GM23248 (cell line): Measurements from ENCODE around the gene RBM48. TPM values are rescaled to one million over a fixed set of nuclear protein-coding genes. Genes with fewer than 3 reads are reported as not detected.

Experiments
- DNase-seq: peaks from one replicate; pipeline ENCODE4 v3.0.0-alpha.2; 2015
- H2AFZ ChIP-seq: fragments of 200-600 bp; sonication (generic); 2 replicates; pipeline ENCODE4 v1.6.1; 2016; ENCODE audit warnings: antibody characterized with exemption
- H3F3A ChIP-seq: fragments of 200-600 bp; sonication (generic); 2 replicates; pipeline ENCODE4 v1.6.1; 2016; ENCODE audit warnings: mild to moderate bottlenecking, antibody characterized with exemption, mixed run types; ENCODE audit not compliant: insufficient read depth
- H3K27ac ChIP-seq: fragments of 200-600 bp; sonication (generic); 2 replicates; pipeline ENCODE4 v1.5.1; 2016; ENCODE audit warnings: mild to moderate bottlenecking
- H3K27me3 ChIP-seq: fragments of 200-600 bp; sonication (generic); replicated peaks from 2 replicates; pipeline ENCODE4 v1.6.1; 2016; ENCODE audit warnings: mild to moderate bottlenecking; ENCODE audit not compliant: insufficient read depth
- H3K36me3 ChIP-seq: fragments of 200-600 bp; sonication (generic); 2 replicates; pipeline ENCODE4 v1.6.1; 2016; ENCODE audit warnings: low read depth, mild to moderate bottlenecking
- H3K4me1 ChIP-seq: fragments of 200-600 bp; sonication (generic); 2 replicates; pipeline ENCODE4 v1.6.1; 2016; ENCODE audit warnings: mild to moderate bottlenecking; ENCODE audit not compliant: insufficient read depth
- H3K4me2 ChIP-seq: fragments of 200-600 bp; sonication (generic); one replicate; pipeline ENCODE4 v1.6.1; 2016; ENCODE audit warnings: mild to moderate bottlenecking; ENCODE audit not compliant: unreplicated experiment
- H3K4me3 ChIP-seq: fragments of 200-600 bp; sonication (generic); 2 replicates; pipeline ENCODE4 v1.5.1; 2016; ENCODE audit warnings: mild to moderate bottlenecking
- H3K79me2 ChIP-seq: fragments of 200-600 bp; sonication (generic); 2 replicates; pipeline ENCODE4 v1.6.1; 2016; ENCODE audit warnings: mild to moderate bottlenecking; ENCODE audit not compliant: insufficient read depth
- H3K9ac ChIP-seq: fragments of 200-600 bp; sonication (generic); 2 replicates; pipeline ENCODE4 v1.6.1; 2016; ENCODE audit warnings: mild to moderate bottlenecking
- H3K9me2 ChIP-seq: fragments of 200-600 bp; sonication (generic); 2 replicates; pipeline ENCODE4 v1.6.1; 2016; ENCODE audit warnings: mixed run types, mild to moderate bottlenecking, moderate library complexity; ENCODE audit not compliant: insufficient read depth
- H3K9me3 ChIP-seq: fragments of 200-600 bp; sonication (generic); one replicate; pipeline ENCODE4 v1.6.1; 2017; ENCODE audit warnings: low read depth
- H4K20me1 ChIP-seq: fragments of 200-600 bp; sonication (generic); 2 replicates; pipeline ENCODE4 v1.6.0; 2016; ENCODE audit not compliant: insufficient read depth
- EZH2 ChIP-seq: fragments of 200-600 bp; sonication (generic); IDR thresholded peaks from 2 replicates; pipeline ENCODE4 v1.6.1; 2018; ENCODE audit warnings: antibody characterized with exemption, mild to moderate bottlenecking; ENCODE audit not compliant: insufficient read depth, poor library complexity, severe bottlenecking
- EZH2phosphoT487 ChIP-seq: fragments of 200-600 bp; sonication (generic); IDR thresholded peaks from 2 replicates; pipeline ENCODE4 v1.6.1; 2018; ENCODE audit warnings: antibody characterized with exemption, moderate library complexity, mild to moderate bottlenecking, low read depth; ENCODE audit not compliant: insufficient read depth
- WGBS, 2 experiments: methylation state at CpG; one replicate each; pipeline ENCODE4 v1.1.6; 2015 to 2017; ENCODE audit warnings: low lambda C conversion rate in 2 of 2, low coverage in 1 of 2; ENCODE audit errors: missing lambda C conversion rate in 2 of 2; 5-methylcytosine and 5-hydroxymethylcytosine counted together
- in situ Hi-C: fragments of 300-500 bp; cut with MboI; formaldehyde crosslinking; loops from 2 replicates; pipeline ENCODE4 v1.15.0; 2020
- polyA plus RNA-seq: library from polyadenylated mRNA; unstranded; fragments of >200 nt; fragmentation: Nextera tagmentation; extraction: Ambion mirVana; gene quantifications from 2 replicates; pipeline ENCODE4 v1.2.1, GENCODE V29; 2016
- total RNA-seq: library from RNA; depleted of rRNA; stranded (reverse); fragments of >200 nt; shearing (Covaris generic); gene quantifications from 2 replicates; pipeline ENCODE4 v1.2.3, GENCODE V29; 2014

The RBM48 gene
- total and polyA plus RNA-seq, 2 experiments from 2014 or later, result 12.8 to 12.9 TPM

GRCh38 chr7:92557808-92558362, 29.3 kb downstream of the RBM48 start:
- Histone ChIP-seq H3K27me3 (no peaks in the 10 kb centered on the region), H3K4me1 (no peaks in the 10 kb centered on the region), H4K20me1 (no peaks in the 10 kb centered on the region), H3K36me3 (peaks cover 13% of the 10 kb centered on the region), H3K27ac (no peak overlapping the region), H3K9me2 (no peaks in the 10 kb centered on the region), H3F3A (0 out of 2 replicates have a peak, but pooled peaks cover 11% of the 10 kb centered on the region), H3K4me3 (no peak overlapping the region), H3K9ac (no peak overlapping the region), H3K4me2 (no peak overlapping the region), H2AFZ (no peak overlapping the region), H3K79me2 (no peaks in the 10 kb centered on the region), H3K9me3 (no peaks in the 10 kb centered on the region)
- in situ Hi-C loops, result no loop called here
- no peak for DNase-seq
- WGBS, 2 experiments, result 82 to 85% methylated on average over 7 of the region's 7 CpGs
- no peak for TF ChIP-seq EZH2
- TF ChIP-seq EZH2phosphoT487, result no peak

GRCh38 chr7:92560602-92561001, 32.0 kb downstream of the RBM48 start:
- H4K20me1 ChIP-seq, result no peaks in the 10 kb centered on the region
- H3K9me2 ChIP-seq, result no peaks in the 10 kb centered on the region
- no peak overlapping the region for H3K27ac ChIP-seq
- no peak for DNase-seq
- H3K36me3 ChIP-seq, result peaks cover 26% of the 10 kb centered on the region
- H3F3A ChIP-seq, result peaks cover 21% of the 10 kb centered on the region; the same call in 1 of the 2 replicates
- H3K9me3 ChIP-seq, result no peaks in the 10 kb centered on the region
- H3K9ac ChIP-seq, result no peak overlapping the region
- H3K4me1 ChIP-seq, result no peaks in the 10 kb centered on the region
- no peak overlapping the region for H3K4me2 ChIP-seq
- in situ Hi-C loops, result no loop called here
- H3K79me2 ChIP-seq, result no peaks in the 10 kb centered on the region
- TF ChIP-seq EZH2 (no peak), EZH2phosphoT487 (no peak)
- no peak overlapping the region for H2AFZ ChIP-seq
- H3K27me3 ChIP-seq, result no peaks in the 10 kb centered on the region
- no peak overlapping the region for H3K4me3 ChIP-seq

GRCh38 chr7:92563345-92563744, 34.8 kb downstream of the RBM48 start:
- Histone ChIP-seq H3F3A (peaks cover 20% of the 10 kb centered on the region; the same call in 1 of the 2 replicates), H2AFZ (no peak overlapping the region), H3K36me3 (peaks cover 37% of the 10 kb centered on the region), H4K20me1 (no peaks in the 10 kb centered on the region), H3K4me2 (no peak overlapping the region), H3K27ac (no peak overlapping the region), H3K9me3 (no peaks in the 10 kb centered on the region), H3K9ac (no peak overlapping the region), H3K27me3 (no peaks in the 10 kb centered on the region), H3K79me2 (no peaks in the 10 kb centered on the region), H3K4me1 (no peaks in the 10 kb centered on the region), H3K4me3 (no peak overlapping the region), H3K9me2 (no peaks in the 10 kb centered on the region)
- 94 to 98% methylated on average over 2 of the region's 2 CpGs for WGBS, 2 experiments
- TF ChIP-seq EZH2phosphoT487, result no peak
- no peak for TF ChIP-seq EZH2
- DNase-seq, result no peak
- in situ Hi-C loops, result no loop called here

- Histone ChIP-seq H3K27me3 (no peaks in the 10 kb centered on the region), H3K9me3 (no peaks in the 10 kb centered on the region), H3K27ac (no peak overlapping the region), H2AFZ (no peak overlapping the region), H3F3A (peaks cover 11% of the 10 kb centered on the region; the same call in 1 of the 2 replicates), H3K79me2 (peaks cover 18% of the 10 kb centered on the region), H3K4me2 (no peak overlapping the region), H3K36me3 (peaks cover 59% of the 10 kb centered on the region), H3K9ac (no peak overlapping the region), H4K20me1 (no peaks in the 10 kb centered on the region), H3K4me1 (no peaks in the 10 kb centered on the region), H3K9me2 (no peaks in the 10 kb centered on the region), H3K4me3 (no peak overlapping the region)
- 85 to 90% methylated on average over 6 of the region's 6 CpGs for WGBS, 2 experiments
- peak; percentile 30 for DNase-seq
- in situ Hi-C loops, result no loop called here
- TF ChIP-seq EZH2phosphoT487 (no peak), EZH2 (no peak)
Measured at GRCh38 chr7:92567460-92567859, 38.9 kb downstream of the RBM48 start.

GRCh38 chr7:92569137-92569536, 40.5 kb downstream of the RBM48 start:
- in situ Hi-C loops, result no loop called here
- Histone ChIP-seq H3K79me2 (peaks cover 21% of the 10 kb centered on the region), H3K27ac (no peak overlapping the region), H3K9ac (no peak overlapping the region), H3K36me3 (peaks cover 60% of the 10 kb centered on the region), H2AFZ (no peak overlapping the region), H3K4me1 (no peaks in the 10 kb centered on the region), H3K9me3 (no peaks in the 10 kb centered on the region), H3K4me3 (no peak overlapping the region), H4K20me1 (no peaks in the 10 kb centered on the region), H3K4me2 (no peak overlapping the region), H3F3A (peaks cover 8% of the 10 kb centered on the region; the same call in 1 of the 2 replicates), H3K9me2 (no peaks in the 10 kb centered on the region), H3K27me3 (no peaks in the 10 kb centered on the region)
- WGBS, 2 experiments, result 95% methylated on average over 4 of the region's 4 CpGs
- no peak for TF ChIP-seq EZH2phosphoT487
- DNase-seq, result no peak
